Stimulated activated CD8-positive, alpha-beta memory T cell treated with anti-CD3 and anti-CD28 coated beads, Interleukin-7, amount 100 ng/mL, for 1 hour (primary cell): ENCODE measurements around the gene HOXB2.

Experiments
- DNase-seq, 2 donors: peaks; one replicate each; pipeline ENCODE4 v3.0.0-alpha.2; 2020; ENCODE audit warnings: low read depth in 2 of 2

Gene HOXB2

GRCh38 chr17:48545022-48545375 is at the start of gene HOXB2:
Gene HOXB2, minus strand, starts transcription at chr17:48545109. Its CDS starts 198 bp downstream, at chr17:48544911.
- no peak for DNase-seq

GRCh38 chr17:48593840-48594537 is 49.1 kb upstream of the HOXB2 start:
- peak; percentile 58 to 63 for DNase-seq

- no peak for DNase-seq
Observed at GRCh38 chr17:48593126-48593829, 48.4 kb upstream of the HOXB2 start, which contains the start of gene HOXB5. Gene HOXB5, minus strand, starts transcription at chr17:48593779. Its CDS starts 97 bp downstream, at chr17:48593682.

GRCh38 chr17:48592577-48592976 is 47.7 kb upstream of the HOXB2 start:
- no peak for DNase-seq

- DNase-seq, result no peak
Observed at GRCh38 chr17:48592057-48592514, 47.2 kb upstream of the HOXB2 start.

GRCh38 chr17:48591255-48592056 is 46.5 kb upstream of the HOXB2 start:
- no peak for DNase-seq

- no peak for DNase-seq
Observed at GRCh38 chr17:48590607-48591161, 45.8 kb upstream of the HOXB2 start.

- no peak for DNase-seq
Observed at GRCh38 chr17:48589831-48590606, 45.1 kb upstream of the HOXB2 start, which contains the start of gene HOXB3. Gene HOXB3, minus strand, starts transcription at chr17:48590241. Its CDS starts 37,767 bp downstream, at chr17:48552474.

- DNase-seq, result no peak
Observed at GRCh38 chr17:48589060-48589830, 44.3 kb upstream of the HOXB2 start.

GRCh38 chr17:48588528-48588927 is 43.6 kb upstream of the HOXB2 start:
- no peak for DNase-seq

GRCh38 chr17:48588074-48588415 is 43.1 kb upstream of the HOXB2 start:
- DNase-seq, result no peak

GRCh38 chr17:48587276-48588073 is 42.6 kb upstream of the HOXB2 start:
- no peak for DNase-seq

GRCh38 chr17:48586355-48587258 is 41.7 kb upstream of the HOXB2 start:
- DNase-seq, result no peak

- DNase-seq, result no peak
Observed at GRCh38 chr17:48584223-48584741, 39.4 kb upstream of the HOXB2 start.

- no peak for DNase-seq
Observed at GRCh38 chr17:48583708-48584222, 38.9 kb upstream of the HOXB2 start.

- no peak for DNase-seq
Observed at GRCh38 chr17:48582750-48583069, 37.8 kb upstream of the HOXB2 start.

GRCh38 chr17:48579760-48580554 is 35.0 kb upstream of the HOXB2 start:
- no peak for DNase-seq

GRCh38 chr17:48579471-48579759 is 34.5 kb upstream of the HOXB2 start:
- no peak for DNase-seq
